NCI-H2227 (cell line): Measurements from ENCODE around the gene CDK11A.
"Not testable (repeated sequence)": the region's sequence is repeated elsewhere in the genome, so short reads cannot be mapped to it uniquely, and the experiment has no call there.

ENCODE experiments used
- DNase-seq: peaks from one replicate; lab custom pipeline; 2025; ENCODE audit not compliant: unreplicated experiment; lab: John Stamatoyannopoulos, UW

The CDK11A gene

GRCh38 chr1:1684031-1684681 lies 40.0 kb downstream of the CDK11A start:
- no peak for DNase-seq

DNA sequence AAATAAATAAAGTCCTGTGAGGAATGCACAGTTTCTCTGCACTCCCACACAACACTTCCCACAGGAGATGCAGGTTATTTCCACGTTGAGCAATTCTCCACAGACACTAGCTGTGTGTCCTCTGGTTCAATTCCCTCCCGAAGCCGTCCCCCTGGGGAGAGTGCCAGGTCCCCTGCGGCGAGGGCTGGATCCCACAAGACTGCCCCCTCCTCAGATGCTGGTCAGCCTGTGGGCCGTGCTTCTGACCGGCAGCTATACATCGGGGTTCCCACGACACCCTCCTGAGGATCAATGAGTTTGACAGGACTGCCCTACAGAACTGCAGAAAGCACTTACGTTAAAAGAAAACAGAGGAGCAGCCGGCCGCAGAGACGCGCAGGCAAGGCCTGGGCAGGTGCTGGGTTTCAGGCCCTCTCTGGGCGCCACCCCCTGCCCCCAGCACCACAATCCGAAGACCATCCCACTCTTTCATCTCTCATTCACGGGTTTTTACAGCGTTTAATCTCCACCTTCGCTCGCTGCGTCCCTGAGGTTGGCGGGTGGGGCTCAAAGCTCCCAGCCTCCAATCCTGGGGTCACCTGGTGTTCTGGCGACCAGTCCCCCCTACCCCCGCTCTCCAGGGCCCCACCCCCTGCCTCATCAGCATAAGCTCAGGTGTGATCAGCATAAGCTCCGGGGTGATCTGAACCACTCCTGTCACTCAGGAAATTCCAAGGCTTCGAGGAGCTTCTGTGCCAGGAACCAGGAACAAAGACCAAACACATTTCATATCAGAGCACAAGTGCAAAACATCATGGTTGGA lies 40.9 kb downstream of the CDK11A start:
- DNase-seq, result no peak

DNA sequence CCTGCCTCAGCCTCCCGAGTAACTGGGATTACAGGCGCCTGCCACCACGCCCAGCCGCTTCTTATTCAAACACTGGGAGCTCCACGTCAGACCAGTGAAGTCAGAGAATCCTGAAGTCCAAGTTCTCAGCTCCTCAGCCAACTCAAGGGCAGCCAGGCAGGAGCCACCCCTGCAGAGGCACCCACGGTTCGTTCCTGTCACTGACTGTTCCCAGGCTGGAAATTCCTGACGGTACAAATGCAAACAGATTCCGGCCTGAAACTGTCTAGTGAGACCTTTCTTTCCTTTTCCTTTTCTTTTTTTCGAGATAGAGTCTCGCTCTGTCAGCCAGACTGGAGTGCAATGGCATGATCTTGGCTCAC lies 43.3 kb downstream of the CDK11A start:
- DNase-seq, result no peak

DNA sequence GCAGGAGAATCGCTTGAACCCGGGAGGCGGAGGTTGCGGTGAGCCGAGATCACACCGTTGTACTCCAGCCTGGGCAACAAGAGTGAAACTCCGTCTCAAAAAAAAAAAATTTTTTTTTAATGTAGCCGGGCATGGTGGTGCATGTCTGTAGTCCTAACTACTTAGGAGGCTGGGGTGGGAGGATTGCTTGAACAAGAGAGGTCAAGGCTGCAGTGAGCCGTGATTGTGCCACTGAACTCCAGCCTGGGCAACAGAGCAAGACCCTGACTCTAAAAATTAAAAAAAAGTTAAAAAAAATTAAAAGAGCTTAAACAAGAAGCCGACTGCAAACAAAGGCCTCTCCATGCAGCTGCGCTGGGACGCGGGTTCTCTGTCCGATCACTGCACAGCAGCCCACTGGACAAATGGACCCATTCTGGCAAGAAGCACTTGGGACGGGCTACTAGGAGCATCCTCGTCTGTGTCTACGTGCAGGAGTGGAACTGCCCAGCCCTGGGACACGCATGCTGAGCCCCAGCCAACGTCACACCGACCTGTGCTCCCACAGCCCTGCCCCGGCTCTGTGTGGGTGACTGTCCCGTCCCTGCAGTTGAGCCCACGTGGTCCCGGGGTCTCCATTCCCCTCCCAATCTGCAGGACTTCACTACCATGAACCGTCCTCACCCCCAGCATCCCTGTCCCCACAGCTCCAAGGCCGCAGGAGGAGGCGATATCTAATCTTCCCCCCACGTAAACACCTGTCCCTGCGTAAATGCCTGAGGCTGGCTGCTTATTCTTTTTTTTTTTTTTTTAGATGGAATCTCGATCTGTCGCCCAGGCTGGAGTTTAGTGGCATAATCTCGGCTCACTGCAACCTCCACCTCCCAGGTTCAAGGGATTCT lies 43.9 kb downstream of the CDK11A start:
- no peak for DNase-seq

DNA sequence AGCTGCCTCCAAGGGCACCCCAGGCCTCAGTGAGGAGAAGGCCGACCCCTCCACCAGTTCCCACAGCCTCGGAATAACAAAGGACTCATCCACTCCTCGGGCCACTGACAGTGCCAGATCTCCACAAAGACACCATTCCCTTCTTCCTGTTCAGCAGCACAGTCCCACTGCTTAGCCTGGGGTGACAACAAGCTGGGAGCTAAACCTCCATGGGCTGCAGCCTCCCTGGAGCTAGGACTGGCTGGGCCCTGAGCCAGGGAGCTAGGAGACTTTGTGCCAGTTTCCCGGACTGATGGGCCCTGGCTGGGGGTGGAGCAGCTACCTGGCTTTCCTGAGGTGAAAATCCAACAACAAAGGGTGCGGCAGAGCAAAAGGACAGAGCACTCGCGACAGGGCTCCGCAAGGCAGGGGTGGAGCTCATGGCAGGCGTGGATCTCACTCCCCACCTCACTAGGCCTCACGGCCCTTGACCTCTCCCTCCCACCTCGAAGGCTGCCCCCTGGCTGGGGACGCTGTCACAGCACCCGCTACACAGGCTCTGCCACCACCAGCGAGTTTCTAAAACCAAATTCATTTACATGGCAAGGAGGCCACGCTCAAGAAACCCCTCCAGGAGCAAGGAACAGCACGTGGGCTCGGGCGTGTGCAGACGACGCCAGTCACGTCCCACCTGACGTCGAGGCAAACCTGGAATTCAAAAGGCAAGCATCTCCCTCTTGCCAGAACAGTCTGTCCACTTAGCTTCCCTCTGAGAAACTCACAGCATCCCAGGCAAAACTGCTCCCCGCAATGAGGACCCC lies 45.4 kb downstream of the CDK11A start:
- DNase-seq, result no peak

- DNase-seq, result no peak
These were observed 46.2 kb downstream of the CDK11A start for GRCh38 chr1:1677718-1678580.

- not testable (repeated sequence) for DNase-seq
These were observed 48.1 kb downstream of the CDK11A start for GRCh38 chr1:1676087-1676486.

DNA sequence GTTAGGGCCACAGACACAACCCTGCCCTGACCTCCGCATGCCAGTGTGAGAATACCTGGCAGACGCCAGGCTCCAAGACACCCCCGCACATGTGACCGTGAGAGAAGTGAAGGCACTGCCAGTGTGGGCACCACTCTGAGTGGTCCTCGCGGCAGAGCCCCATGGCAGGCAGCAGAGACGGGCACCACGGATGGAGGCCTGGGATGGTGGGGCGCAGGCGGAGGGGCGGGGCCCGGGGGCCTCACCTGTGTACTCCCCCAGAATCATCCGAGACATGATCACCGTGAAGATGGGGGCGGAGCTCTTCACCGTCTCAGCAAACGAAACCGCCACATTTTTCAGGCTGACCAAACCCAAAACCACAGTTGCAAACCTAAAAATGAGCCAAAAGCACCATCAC lies 48.9 kb downstream of the CDK11A start:
- DNase-seq, result not testable (repeated sequence)

GRCh38 chr1:1674806-1675205 lies 49.4 kb downstream of the CDK11A start:
- DNase-seq, result not testable (repeated sequence)

DNA sequence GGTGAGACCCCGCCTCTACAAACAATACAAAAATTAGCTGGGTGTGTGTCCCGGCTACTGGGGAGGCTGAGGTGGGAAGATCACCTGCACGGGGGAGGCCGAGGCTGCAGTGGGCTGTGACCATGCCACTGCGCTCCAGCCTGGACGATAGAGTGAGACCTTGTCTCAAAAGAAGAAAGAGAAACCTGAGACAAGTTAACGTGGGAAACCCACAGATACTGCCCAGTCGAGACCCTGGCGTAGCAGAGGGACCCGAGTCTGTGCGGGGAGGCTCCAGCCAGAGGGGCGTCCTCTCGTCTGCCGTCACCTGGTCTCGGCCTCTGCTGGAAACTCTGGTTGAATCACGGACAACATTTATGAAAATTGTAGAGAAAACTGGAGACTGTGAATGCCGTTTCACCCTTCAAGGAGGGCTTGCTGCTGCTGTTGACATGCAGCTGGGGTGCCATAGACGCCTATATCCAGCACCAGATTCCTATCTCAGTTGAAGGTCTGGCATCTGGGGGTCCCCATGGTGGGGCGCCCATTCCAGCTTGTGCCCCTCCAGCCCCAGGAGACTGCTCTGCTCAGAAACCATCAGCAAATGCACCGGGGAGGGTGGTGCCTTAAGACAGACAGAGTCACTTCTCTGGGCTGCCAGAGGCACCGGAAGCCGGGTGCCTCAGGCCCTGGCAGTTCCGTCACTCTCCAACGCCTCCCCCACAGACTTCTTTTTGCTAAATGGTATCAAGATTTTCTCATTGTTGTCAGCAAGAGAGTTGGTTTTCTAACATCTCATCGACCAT lies 51.8 kb downstream of the CDK11A start:
- DNase-seq, result no peak

DNA sequence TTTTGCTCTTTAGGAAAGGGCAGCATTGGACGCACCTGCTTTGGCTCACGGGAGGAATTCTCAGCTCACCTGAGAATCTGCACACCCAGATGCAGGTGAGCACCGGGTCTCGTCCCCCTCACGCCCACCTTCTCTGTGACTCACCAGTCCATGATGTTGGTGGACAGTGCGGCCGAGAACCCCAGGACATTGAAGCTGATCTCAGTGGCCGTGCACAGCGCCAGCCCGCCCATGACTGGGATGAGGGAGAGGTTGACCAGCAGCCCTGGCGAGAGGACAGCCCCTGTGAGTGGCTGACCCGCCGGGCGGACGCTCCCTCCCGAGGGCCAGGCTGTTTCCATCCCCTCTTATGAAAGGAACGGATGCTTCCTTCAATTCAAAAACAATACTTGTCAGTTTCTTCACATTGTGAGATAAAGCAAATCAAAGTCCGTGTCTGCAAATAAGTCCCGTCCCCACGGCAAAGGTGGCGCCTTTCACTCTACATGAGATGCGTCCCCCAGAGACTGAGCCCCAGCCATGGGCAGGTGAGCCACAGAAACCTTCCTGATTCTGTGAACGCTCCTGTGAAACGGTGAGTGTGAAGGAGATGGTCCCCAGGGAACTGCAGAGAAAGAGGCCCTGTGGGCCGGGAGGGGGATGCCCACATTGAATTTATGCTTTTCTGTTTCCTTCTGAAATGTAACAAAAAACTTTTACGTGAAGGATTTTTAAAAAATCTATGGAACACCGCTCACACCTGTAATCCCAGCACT lies 52.6 kb downstream of the CDK11A start:
- no peak for DNase-seq

- no peak for DNase-seq
These were observed 53.3 kb downstream of the CDK11A start for GRCh38 chr1:1670866-1671265.

DNA sequence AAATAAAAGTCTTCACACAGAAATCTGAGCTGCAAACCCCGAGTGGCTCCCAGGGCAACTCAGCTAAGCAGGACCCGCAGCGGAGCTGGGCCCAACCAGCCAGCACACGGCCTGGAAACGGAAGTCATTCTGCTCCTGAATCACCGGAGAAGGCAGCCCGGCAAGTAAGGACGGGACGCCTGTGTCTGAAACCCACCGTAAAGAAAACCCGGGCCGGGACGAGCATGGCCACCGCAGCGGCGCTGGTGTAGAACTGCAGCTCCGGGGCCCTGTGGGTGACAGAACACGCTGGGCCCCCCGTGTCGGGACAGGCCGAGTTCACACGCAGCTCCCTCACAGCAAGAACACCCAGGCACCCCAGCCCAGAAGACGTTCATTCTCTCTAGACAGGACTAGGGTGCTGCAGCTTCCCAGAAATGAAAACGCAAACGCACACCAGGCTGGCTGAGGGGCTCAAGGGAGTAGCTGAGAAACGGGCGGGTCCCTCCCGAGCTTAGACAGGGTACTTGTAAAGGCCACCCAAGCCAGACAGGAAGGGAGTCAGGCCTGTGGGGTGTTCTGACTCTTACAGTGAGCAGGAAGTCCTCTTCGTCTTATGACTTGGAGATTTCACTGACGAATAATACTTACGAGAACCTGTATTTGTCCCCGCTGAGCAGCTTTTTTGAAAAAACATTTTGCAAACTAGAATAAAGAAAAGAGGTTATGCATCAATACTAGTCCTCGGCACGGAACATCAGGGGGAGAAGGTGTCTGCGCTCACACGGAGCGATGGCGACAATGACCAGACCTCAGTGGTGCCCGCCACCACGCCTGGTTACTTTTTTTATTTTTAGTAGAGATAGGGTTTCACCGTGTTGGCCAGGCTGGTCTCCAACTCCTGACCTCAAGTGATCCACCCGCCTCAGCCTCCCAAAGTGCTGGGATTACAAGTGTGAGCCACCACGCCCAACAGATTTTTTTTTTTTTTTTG lies 54.4 kb downstream of the CDK11A start:
- DNase-seq, result no peak

- no peak for DNase-seq
These were observed 57.6 kb downstream of the CDK11A start for GRCh38 chr1:1666526-1666925.

DNA sequence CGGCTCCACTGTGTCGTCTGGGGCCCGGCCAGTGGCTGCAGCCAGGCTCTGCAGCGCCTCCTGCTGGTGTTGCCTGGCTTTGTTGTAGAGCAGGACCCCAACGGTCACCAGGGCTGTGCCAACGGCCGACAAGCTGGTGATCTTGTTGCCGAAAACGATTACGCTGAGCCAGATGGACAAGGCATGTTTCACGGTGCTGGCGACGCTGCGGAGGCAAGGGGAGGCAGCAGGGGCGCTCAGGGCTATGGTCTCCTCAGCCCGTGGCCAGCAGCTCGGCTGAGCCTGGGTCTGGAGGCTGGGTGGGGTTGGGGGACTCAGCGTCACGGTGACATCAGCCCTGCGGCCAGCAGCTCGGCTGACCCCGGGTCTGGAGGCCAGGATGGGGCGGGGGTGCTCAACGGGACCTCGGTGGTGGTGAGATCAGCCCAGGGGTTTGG lies 58.3 kb downstream of the CDK11A start:
- peak; percentile 13 for DNase-seq

- no peak for DNase-seq
These were observed 59.0 kb downstream of the CDK11A start for GRCh38 chr1:1664941-1665814.
